OCI-LY1 (cell line): ENCODE measurements around the gene PPP2R3B.

Experiments
- H2AFZ ChIP-seq: fragments of 200-600 bp; sonication (generic), shearing (Covaris generic); 2 replicates; pipeline ENCODE4 v1.6.0; 2014; ENCODE audit warnings: antibody characterized with exemption, mild to moderate bottlenecking, low read length
- H3F3A ChIP-seq: fragments of 200-600 bp; sonication (generic), shearing (Covaris generic); 2 replicates; pipeline ENCODE4 v1.6.0; 2014; ENCODE audit warnings: mild to moderate bottlenecking, antibody characterized with exemption, low read length, moderate library complexity; ENCODE audit not compliant: insufficient read depth
- H3K27ac ChIP-seq: fragments of 200-600 bp; sonication (generic); 2 replicates; pipeline ENCODE4 v1.5.1; 2014; ENCODE audit warnings: low read length, mixed run types, mild to moderate bottlenecking, low read depth; ENCODE audit not compliant: poor library complexity, severe bottlenecking
- H3K27me3 ChIP-seq: fragments of 200-600 bp; sonication (generic); 2 replicates; pipeline ENCODE4 v1.6.0; 2014; ENCODE audit warnings: antibody characterized with exemption, mild to moderate bottlenecking, low read length, moderate library complexity; ENCODE audit not compliant: insufficient read depth
- H3K36me3 ChIP-seq: fragments of 200-600 bp; sonication (generic); 2 replicates; pipeline ENCODE4 v1.6.1; 2014; ENCODE audit warnings: mild to moderate bottlenecking, antibody characterized with exemption, low read length, moderate library complexity, mixed read lengths; ENCODE audit not compliant: insufficient read depth
- H3K4me1 ChIP-seq: fragments of 200-600 bp; sonication (generic); 2 replicates; pipeline ENCODE4 v1.5.1; 2014; ENCODE audit warnings: mild to moderate bottlenecking, low read length, moderate library complexity; ENCODE audit not compliant: insufficient read depth, severe bottlenecking
- H3K4me2 ChIP-seq: fragments of 200-600 bp; sonication (generic), shearing (Covaris generic); 2 replicates; pipeline ENCODE4 v1.6.1; 2014; ENCODE audit warnings: low read length
- H3K4me3 ChIP-seq: fragments of 200-600 bp; sonication (generic); 2 replicates; pipeline ENCODE4 v1.5.1; 2014; ENCODE audit warnings: low read length, low read depth, mild to moderate bottlenecking, mixed read lengths; ENCODE audit not compliant: poor library complexity, severe bottlenecking
- H3K79me2 ChIP-seq: fragments of 200-600 bp; shearing (Covaris generic); 2 replicates; pipeline ENCODE4 v1.6.1; 2016; ENCODE audit warnings: mixed run types, low read length, mixed read lengths; ENCODE audit not compliant: insufficient read depth
- H3K9ac ChIP-seq: fragments of 200-600 bp; sonication (generic), shearing (Covaris generic); 2 replicates; pipeline ENCODE4 v1.6.1; 2014; ENCODE audit warnings: mild to moderate bottlenecking, low read length, mixed read lengths
- H3K9me2 ChIP-seq: fragments of 200-600 bp; sonication (generic), shearing (Covaris generic); 2 replicates; pipeline ENCODE4 v1.6.1; 2014; ENCODE audit warnings: low read depth, mild to moderate bottlenecking, low read length, mixed read lengths
- H3K9me3 ChIP-seq: fragments of 200-600 bp; shearing (Covaris generic); 2 replicates; pipeline ENCODE4 v1.6.1; 2014; ENCODE audit warnings: low read length, mixed read lengths
- H4K20me1 ChIP-seq: fragments of 200-600 bp; sonication (generic), shearing (Covaris generic); 2 replicates; pipeline ENCODE4 v1.6.0; 2016; ENCODE audit warnings: mild to moderate bottlenecking, low read length; ENCODE audit not compliant: insufficient read depth
- EZH2 ChIP-seq: fragments of 200-600 bp; sonication (generic), shearing (Covaris generic); IDR thresholded peaks from 2 replicates; pipeline ENCODE4 v1.8.0; 2017; ENCODE audit warnings: borderline replicate concordance, mixed run types, mild to moderate bottlenecking, antibody characterized with exemption, low read length, moderate library complexity, mixed read lengths
- TF ChIP-seq, protein P1 (sequence below): fragments of 200-600 bp; sonication (generic), shearing (Covaris generic); IDR thresholded peaks from 2 replicates; pipeline ENCODE4 v1.5.1; 2017; ENCODE audit warnings: mild to moderate bottlenecking, antibody characterized with exemption, low read length, moderate library complexity, mixed read lengths

PPP2R3B gene

DNA sequence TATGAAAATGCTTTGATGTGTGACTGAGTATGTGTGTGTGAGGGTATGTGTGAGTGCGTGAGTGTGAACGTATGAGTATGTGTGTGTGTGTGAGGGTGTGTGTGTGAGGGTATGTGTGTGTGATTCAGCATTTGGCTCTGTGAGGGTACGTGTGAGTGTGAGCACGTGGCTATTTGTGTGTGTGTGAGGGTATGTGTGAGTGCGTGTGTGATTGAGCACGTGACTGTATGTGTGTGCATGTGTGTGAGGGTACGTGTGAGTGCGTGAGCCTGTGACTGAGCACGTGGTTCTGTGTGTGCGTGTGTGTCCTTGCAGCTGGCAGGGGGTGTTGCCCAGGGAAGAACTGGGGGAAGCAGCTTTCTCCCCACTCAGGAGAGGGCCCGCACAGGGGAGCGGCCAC, 16.1 kb upstream of the PPP2R3B start:
- no peaks in the 10 kb centered on the region for H3K79me2 ChIP-seq
- H3K9me2 ChIP-seq: no peaks in the 10 kb centered on the region
- TF ChIP-seq, protein P1, sequence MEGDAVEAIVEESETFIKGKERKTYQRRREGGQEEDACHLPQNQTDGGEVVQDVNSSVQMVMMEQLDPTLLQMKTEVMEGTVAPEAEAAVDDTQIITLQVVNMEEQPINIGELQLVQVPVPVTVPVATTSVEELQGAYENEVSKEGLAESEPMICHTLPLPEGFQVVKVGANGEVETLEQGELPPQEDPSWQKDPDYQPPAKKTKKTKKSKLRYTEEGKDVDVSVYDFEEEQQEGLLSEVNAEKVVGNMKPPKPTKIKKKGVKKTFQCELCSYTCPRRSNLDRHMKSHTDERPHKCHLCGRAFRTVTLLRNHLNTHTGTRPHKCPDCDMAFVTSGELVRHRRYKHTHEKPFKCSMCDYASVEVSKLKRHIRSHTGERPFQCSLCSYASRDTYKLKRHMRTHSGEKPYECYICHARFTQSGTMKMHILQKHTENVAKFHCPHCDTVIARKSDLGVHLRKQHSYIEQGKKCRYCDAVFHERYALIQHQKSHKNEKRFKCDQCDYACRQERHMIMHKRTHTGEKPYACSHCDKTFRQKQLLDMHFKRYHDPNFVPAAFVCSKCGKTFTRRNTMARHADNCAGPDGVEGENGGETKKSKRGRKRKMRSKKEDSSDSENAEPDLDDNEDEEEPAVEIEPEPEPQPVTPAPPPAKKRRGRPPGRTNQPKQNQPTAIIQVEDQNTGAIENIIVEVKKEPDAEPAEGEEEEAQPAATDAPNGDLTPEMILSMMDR: no peak
- TF ChIP-seq EZH2: no peak
- no peaks in the 10 kb centered on the region for H3K36me3 ChIP-seq
- H4K20me1 ChIP-seq: no peaks in the 10 kb centered on the region
- no peaks in the 10 kb centered on the region for H3K9me3 ChIP-seq
- no peaks in the 10 kb centered on the region for H3K4me1 ChIP-seq
- no peak overlapping the region for H3K9ac ChIP-seq
- no peak overlapping the region for H3K27ac ChIP-seq
- no peak overlapping the region for H3K4me3 ChIP-seq
- no peaks in the 10 kb centered on the region for H3F3A ChIP-seq
- no peak overlapping the region for H2AFZ ChIP-seq
- no peak overlapping the region for H3K4me2 ChIP-seq
- H3K27me3 ChIP-seq: no peaks in the 10 kb centered on the region

DNA sequence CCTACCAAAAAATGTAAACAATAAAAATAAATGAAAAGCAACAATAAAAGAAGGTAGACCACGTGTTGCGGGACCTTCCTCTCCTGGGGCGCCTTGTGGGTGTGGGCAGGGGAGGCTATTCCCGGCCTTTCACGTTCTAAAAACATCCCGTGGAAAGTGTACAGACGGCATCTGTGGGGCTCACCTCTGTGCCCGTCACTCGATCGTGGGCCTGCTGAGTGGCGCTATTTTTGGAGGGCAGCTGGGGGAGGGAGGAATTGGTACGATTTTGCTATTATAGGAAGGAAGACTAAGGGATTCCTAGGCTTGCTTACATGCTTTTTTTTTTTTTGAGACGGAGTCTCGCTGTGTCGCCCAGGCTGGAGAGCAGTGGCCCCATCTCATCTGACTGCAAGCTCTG, 13.6 kb upstream of the PPP2R3B start:
- Histone ChIP-seq H3K36me3 (no peaks in the 10 kb centered on the region), H2AFZ (no peak overlapping the region), H3K9me3 (no peaks in the 10 kb centered on the region), H3K4me1 (no peaks in the 10 kb centered on the region), H3K27ac (no peak overlapping the region), H3K9ac (no peak overlapping the region), H3K4me2 (no peak overlapping the region), H4K20me1 (no peaks in the 10 kb centered on the region), H3K9me2 (no peaks in the 10 kb centered on the region), H3K27me3 (no peaks in the 10 kb centered on the region), H3F3A (no peaks in the 10 kb centered on the region), H3K4me3 (no peak overlapping the region), H3K79me2 (no peaks in the 10 kb centered on the region)
- TF ChIP-seq, protein P1: no peak

DNA sequence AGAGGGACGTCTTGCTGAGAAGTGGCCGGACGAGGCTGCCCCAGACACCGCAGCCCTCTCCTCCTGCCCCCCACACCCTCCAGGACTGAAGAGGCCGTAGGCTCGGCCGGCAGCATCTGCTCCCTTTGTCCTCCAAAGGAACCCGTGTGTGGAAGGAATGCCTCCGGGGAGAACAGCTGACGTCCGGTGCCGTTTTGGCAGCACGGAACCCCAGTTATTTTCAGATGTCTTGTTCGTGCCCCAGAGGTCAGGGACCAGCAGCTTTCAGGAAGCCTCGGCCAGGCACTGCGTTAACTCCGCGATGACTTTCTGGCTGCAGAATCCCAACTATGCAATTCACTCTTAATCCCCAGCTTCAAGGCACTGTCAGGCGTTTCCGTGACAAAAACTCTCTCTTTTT, 10.9 kb upstream of the PPP2R3B start:
- no peak overlapping the region for H3K27ac ChIP-seq
- H3K9ac ChIP-seq: no peak overlapping the region

More for the DNA sequence above, 10.9 kb upstream of the PPP2R3B start:
- no peak overlapping the region for H3K4me3 ChIP-seq
- TF ChIP-seq, protein P1: no peak
- TF ChIP-seq EZH2: no peak
- H3K9me2 ChIP-seq: no peaks in the 10 kb centered on the region
- H4K20me1 ChIP-seq: no peaks in the 10 kb centered on the region
- no peaks in the 10 kb centered on the region for H3K4me1 ChIP-seq
- no peaks in the 10 kb centered on the region for H3K36me3 ChIP-seq
- H2AFZ ChIP-seq: no peak overlapping the region
- no peaks in the 10 kb centered on the region for H3K79me2 ChIP-seq
- H3K9me3 ChIP-seq: no peaks in the 10 kb centered on the region
- no peaks in the 10 kb centered on the region for H3K27me3 ChIP-seq
- H3K4me2 ChIP-seq: no peak overlapping the region
- no peaks in the 10 kb centered on the region for H3F3A ChIP-seq
